NT2/D1 (cell line): ENCODE results near the gene MST1.

Source experiments
- SUZ12 ChIP-seq: IDR thresholded peaks from 2 replicates; pipeline ENCODE4 v1.6.1; 2011; ENCODE audit not compliant: insufficient read length, insufficient read depth; ENCODE audit errors: extremely low read depth
- YY1 ChIP-seq: IDR thresholded peaks from 2 replicates; pipeline ENCODE4 v1.6.1; 2011; ENCODE audit not compliant: insufficient read length, insufficient read depth
- ZNF274 ChIP-seq: IDR thresholded peaks from 2 replicates; pipeline ENCODE4 v1.6.1; 2011; ENCODE audit warnings: mild to moderate bottlenecking, low read depth, low read length

- TF ChIP-seq ZNF274 (no peak), YY1 (no peak), SUZ12 (no peak)
Observed at GRCh38 chr3:49724586-49724985, 35.3 kb upstream of the MST1 start.
